ENCODE measurements around the gene COPZ2. TPM values are rescaled to one million over a fixed set of nuclear protein-coding genes. Genes with fewer than 3 reads are reported as not detected.

The COPZ2 gene
- total and polyA plus RNA-seq, 9 of the 15 experiments (the other 6 are each of a cell fraction or from before 2014, with no cell fraction given): 0.22 to 0.49 TPM; not detected in 7

GRCh38 chr17:48074322-48075081 lies 36.9 kb upstream of the COPZ2 start (continued):
- TF ChIP-seq ZNF445 (CRISPR knock-in tag; IDR thresholded peaks at IDR 0.05; ENCODE audit: low read depth) (no peak), RBM39 (optimal IDR thresholded peaks at IDR 0.05; ENCODE audit: low read depth, low read length) (no peak), HDAC1 (IDR thresholded peaks at IDR 0.05) (no peak), ZHX1 (conservative IDR thresholded peaks at IDR 0.05; ENCODE audit: low read length) (no peak), HMGXB4 (CRISPR knock-in tag; IDR thresholded peaks at IDR 0.05) (no peak), REST (IDR thresholded peaks at IDR 0.05; ENCODE audit: borderline replicate concordance) (peak; percentile 91), REST (CRISPR knock-in tag; IDR thresholded peaks at IDR 0.05; ENCODE audit: low read depth) (no peak), ZC3H4 (CRISPR knock-in tag; IDR thresholded peaks at IDR 0.05; ENCODE audit: borderline replicate concordance) (no peak), ZNF274 (IDR thresholded peaks at IDR 0.05; ENCODE audit: borderline replicate concordance, low read depth, low read length) (no peak)

All from K562 (cell line).